NOMO-1 treated with dmso at 0.1 percent for 144 hours (cell line): ENCODE measurements around the gene PLA2G2C.
"Not testable (repeated sequence)": the region's sequence is repeated elsewhere in the genome, so short reads cannot be mapped to it uniquely, and the experiment has no call there.

Source experiments
- DNase-seq: peaks from one replicate; lab custom pipeline; 2025; ENCODE audit not compliant: unreplicated experiment; lab: John Stamatoyannopoulos, UW

Gene PLA2G2C, protein sequence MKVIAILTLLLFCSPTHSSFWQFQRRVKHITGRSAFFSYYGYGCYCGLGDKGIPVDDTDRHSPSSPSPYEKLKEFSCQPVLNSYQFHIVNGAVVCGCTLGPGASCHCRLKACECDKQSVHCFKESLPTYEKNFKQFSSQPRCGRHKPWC

DNA sequence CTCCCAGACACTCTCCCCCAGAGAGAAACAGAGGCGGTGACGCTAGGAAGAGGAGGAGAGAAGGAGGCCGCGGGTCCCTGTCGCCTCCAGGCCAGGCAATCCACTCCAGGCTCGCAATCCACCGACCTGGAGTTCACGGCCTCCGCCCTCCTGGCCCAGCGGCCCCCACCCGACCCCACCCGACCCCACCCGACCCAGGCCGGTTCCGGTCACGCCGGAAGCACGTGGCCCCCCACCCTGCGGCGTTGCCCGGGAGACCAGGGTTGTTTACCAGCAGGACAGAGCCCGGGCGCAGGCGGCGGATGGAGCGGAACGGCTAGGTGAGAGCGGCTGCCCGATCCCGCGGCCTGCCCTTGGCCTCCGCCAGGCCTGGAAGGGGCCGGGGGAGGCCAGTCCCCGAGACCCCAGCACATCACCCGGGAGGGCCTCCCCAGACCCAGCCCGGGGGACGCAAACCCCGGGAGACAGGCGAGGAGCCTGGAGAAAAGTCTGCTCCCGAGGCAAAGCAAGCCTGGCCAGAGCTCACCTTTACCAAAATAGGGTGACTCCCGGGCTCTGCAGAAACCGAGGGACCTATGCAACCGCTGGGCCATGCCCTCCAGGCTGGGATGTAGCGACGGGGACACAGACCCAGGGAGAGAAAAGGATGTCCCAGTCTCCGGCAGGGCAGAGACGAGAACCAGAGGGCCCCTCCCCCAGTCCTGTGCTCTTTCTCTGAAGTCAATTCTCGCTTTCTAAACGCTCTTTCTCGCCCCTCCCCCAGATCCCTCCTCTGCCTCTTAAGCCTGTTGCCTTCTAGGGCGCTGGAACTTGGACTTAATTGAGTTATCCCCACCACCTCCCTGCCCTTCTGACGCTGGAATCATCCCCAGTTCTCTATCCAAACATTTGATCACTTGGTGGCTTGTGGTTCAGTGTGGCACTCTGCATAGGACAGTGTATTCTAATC lies at the start of gene PLA2G2C, which contains the start of gene UBXN10:
Gene PLA2G2C (minus strand): TSS at position 685 of the 949 bp plus-strand sequence. CDS start 9,155 bp downstream, outside the sequence.
Gene UBXN10 (plus strand): TSS at position 263 of the 949 bp plus-strand sequence. CDS start 4,466 bp downstream, outside the sequence.
- no peak for DNase-seq

DNA sequence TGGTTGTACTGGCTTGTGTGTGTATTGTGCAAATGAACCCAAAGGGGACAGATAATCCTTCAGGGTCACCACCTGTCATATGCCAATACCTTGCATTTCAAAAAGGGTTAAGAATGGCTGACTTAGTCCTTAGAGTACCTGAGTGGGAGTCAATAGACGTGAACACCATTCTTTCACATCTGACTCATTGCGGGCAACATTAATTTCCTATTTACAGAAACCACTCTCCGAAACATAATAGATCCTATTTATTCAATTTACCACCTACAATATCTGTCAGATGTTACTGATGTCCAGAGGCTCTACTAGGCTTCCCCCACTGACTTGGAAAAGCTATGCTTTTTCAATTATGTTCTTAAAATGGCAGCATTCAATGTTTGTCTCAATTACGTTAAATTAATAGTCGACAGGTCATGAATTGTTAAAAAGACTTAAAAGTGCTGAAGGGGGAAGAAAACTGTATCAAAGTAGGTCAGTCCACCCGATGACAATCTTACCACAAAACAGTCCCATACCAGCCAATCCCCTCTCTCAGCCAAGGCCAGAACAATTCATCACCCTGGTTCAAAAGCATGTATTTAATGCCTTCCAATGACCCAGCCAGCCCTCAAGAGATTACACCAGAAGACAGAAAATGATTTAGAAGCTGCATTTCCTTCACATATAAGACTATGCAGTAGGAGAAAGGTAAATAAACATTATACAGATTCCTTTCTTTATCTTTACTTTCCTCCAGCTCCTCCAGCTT lies 48.6 kb upstream of the PLA2G2C start:
- DNase-seq: no peak

DNA sequence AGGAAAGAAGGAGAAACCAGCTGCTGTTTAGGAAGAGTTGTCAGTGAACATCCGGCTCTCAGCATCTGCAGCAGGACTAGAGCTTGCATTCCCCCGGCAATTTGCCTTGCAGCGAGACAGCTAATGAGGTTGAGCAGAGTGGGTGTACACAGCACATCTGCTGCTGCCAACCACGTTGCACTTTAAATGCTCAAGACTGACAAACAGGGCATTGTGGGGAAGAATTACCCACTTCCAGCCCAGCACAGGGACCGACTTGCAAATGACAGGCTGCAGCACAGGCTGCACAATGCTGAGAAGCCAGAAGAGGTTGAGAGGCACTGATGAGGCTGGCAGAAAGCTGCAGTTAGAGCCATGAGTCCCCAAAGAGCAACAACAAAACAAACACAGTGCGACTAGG lies 47.5 kb upstream of the PLA2G2C start:
- DNase-seq: no peak

GRCh38 chr1:20233394-20233793 lies 47.1 kb upstream of the PLA2G2C start:
- no peak for DNase-seq

GRCh38 chr1:20232564-20232963 lies 46.2 kb upstream of the PLA2G2C start:
- not testable (repeated sequence) for DNase-seq

- no peak for DNase-seq
These were observed 42.9 kb upstream of the PLA2G2C start for GRCh38 chr1:20229171-20229570.

- DNase-seq: no peak
These were observed 42.1 kb upstream of the PLA2G2C start for GRCh38 chr1:20228314-20228825.

- no peak for DNase-seq
These were observed 41.4 kb upstream of the PLA2G2C start for GRCh38 chr1:20227704-20228103.

DNA sequence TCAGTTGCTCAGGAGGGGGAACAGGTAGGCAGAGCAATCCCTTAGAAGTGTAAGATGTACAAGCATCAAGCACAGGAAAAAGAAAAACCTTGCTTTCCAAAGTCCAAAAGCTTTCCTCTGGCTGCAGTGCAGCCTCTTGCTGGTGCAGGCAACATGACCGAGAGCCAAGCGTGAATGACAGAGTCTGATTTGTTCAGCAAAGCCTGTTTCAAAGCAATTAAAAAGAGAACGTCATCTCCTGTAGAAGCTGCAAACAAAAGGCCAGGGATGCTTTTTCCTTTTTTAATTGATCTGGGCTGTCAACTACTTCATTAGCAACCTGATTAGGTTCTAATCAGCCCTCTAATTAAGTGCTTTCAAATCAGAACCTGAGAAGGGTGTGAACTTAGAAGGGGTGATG lies 38.2 kb upstream of the PLA2G2C start:
- DNase-seq: no peak

DNA sequence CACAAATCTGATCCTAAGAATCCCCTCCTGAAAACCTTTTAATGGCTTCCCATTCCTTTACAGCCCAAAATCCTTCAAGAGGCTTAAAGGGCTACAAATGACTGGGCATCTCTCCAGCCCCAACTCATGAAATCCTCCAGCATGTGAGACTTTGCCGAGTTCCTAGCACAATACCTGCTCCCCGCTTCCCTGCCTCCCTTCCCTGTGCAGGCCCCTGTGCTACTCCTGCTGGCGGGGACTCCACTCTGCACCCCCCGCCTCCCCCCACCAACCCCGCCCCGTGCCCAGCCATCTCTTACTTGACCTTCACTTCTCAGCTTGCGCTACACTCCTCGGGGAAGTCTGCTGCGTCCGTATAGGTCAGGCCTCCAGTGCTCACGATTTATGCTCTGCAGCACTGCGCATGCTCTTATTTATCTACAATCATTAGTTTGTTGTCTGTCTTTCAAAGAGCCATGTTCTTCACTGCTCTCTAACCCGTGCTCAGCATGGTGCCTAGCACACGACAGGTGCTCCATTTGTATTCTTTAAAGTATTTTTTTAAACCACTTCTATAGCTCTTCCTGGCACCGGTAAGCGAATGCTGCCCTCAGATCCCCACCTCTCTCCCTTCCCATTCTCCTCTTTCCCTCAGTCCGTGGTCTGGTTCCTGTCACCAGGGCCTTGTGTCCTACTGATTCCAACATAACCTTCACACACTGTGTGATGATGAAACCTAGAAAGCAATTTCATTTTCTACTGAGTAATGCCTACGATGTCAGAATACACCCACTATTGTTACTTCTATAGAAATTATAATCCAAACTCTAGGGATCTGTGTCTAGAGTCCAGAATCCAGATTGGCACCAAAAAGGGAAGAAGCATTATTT lies 37.5 kb upstream of the PLA2G2C start:
- no peak for DNase-seq

DNA sequence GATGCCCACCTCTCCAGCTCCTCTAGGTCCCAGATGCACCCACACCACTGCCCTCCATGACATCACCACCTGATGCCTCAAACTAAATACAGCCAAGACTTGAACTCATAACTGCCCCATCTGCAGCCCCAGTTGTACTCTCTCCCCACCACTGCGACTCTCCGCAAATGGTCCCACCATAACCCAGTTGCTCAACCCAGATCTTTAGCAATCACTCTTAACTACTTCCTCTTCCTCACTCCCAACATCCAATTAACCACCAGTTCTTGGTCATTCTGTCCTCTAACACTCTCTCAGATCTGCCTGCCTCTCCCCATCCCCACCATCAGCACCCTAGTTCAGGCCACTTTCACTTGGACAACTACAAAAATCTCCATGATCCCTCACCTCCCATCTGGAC lies 36.8 kb upstream of the PLA2G2C start:
- DNase-seq: peak; percentile 89

- DNase-seq: no peak
These were observed 33.7 kb upstream of the PLA2G2C start for GRCh38 chr1:20220036-20220435.

DNA sequence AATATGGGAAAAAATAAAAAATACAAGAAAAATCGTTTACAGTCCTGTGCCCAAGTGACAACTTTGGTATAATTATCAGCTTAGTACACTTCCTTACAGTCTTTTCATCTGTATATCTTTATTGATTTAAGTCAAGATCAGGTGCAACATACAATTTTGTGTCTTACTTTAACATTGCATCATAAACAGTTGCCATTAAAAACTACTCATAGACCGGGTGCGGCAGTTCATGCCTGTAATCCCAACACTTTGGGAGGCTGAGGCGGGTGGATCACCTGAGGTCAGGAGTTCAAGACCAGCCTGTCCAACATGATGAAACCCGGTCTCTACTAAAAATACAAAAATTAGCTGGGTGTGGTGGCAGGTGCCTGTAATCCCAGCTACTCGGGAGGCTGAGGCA lies 32.7 kb upstream of the PLA2G2C start:
- not testable (repeated sequence) for DNase-seq

DNA sequence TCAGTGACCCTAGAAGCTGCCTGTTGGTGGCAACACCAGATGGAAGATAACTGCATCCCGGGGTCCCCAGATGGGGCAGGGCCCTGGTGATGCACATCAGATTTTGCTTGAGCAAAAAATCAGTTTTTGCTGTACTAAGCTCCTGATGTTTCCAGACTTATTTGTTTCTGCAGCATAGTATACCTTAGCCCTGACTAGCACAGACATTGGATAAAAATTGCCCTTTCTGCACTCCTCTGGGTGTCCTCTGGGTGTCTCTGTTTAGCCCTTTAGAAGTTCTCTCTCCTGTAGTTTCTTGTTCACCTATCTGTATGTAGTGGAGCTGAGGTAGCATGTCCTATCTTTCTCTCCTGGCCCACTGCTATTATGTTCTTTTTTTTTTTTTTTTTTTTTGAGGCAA lies 30.3 kb upstream of the PLA2G2C start:
- no peak for DNase-seq

- no peak for DNase-seq
These were observed 29.4 kb upstream of the PLA2G2C start for GRCh38 chr1:20215716-20216115.

- peak; percentile 26 for DNase-seq
These were observed 26.5 kb upstream of the PLA2G2C start for GRCh38 chr1:20212685-20213331.

DNA sequence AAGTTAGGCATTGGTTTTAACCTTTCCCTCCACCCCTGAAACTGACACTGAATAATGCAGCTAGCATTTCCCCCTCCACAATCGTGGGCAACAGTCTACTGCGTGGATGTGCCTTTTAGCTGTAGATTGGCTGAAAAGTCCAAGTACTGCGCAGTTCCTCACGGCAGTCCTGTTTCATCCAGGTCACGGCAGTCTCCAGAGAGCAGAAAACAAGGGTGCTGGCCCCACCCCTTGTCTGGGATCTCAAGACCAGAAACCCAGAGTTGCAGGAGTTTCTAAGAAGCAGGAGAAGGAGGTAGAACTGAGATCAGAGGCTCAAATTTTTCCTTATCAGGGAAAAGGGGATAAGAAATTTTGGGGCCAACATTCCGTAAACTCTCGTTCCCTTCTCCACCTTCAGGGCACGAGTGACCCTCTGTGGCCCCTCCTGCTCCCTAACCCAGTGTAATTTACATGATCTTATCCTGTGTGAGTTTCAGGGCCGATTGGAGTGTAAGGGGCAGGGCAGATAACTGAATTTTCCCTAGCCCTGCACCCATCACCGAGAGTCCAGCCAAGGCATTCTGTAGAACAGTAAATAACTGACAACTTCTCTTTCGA lies 25.9 kb upstream of the PLA2G2C start:
- DNase-seq: no peak

DNA sequence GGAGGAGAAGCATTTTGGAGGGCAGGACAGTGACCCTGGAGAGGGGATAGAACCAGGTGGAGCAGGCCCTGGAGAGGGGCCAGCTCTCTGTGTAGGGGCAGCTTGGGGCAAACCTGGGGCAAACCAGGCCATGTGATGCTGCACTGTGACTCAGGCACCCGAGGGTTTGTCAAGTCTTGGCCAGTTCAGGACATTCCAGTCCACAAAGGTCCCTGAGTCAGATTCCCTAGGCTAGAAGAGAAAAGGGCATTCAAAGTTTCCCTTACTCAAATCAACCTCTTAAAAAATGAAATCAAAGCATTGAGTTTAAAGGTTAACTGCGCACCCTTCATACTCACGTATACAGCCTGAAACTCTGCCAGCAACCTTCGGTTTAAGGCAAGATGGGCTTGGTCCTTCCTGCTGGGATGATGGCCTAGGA lies 25.2 kb upstream of the PLA2G2C start:
- no peak for DNase-seq

DNA sequence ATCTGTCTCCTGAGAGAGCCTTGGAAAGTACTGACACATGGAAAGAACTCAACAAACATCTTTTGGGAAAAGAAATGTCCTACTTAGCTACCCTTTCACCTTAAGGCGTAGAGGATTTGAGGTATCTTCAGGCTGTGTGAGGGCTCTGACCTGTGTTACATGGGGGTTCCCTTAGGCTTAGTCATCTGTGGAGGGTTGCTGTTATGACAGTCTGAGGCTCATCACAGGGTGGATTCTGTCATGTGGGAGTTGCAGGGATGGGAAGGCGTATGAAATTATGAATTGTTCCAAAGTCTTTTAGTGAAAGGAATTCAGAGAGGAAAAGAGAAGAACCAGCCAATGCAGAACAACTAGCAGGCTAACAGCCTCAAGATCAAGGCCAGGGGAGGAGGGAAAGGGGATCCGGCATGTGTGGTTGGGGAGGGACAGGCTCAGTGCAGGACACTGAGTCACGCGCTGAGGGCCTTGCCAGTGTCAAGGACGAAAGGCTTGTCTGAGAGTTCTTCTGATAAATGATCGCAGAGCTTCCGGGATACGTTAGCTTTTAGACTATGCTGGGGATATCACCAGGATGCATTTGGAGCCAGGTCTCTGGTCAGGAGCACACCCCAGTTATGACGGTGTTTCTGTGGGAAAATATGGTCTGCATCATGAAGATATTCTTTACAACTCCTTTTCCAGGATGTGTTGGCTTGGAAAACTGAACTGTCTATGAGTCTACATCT lies 24.6 kb upstream of the PLA2G2C start:
- no peak for DNase-seq
